Loucy (cell line): ENCODE data around the gene TMEM184A.

Experiments
- H2AFZ ChIP-seq: fragments of 200-600 bp; sonication (generic); 2 replicates; pipeline ENCODE4 v1.6.0; 2016; ENCODE audit warnings: antibody characterized with exemption, mild to moderate bottlenecking, low read length, moderate library complexity
- H3F3A ChIP-seq: fragments of 200-600 bp; 2 replicates; pipeline ENCODE4 v1.6.0; 2016; ENCODE audit warnings: antibody characterized with exemption, low read depth, mild to moderate bottlenecking
- H3K27me3 ChIP-seq: fragments of 200-600 bp; sonication (generic); 2 replicates; pipeline ENCODE4 v1.6.1; 2014; ENCODE audit warnings: low read length, mild to moderate bottlenecking; ENCODE audit not compliant: insufficient read depth, poor library complexity, severe bottlenecking
- H3K36me3 ChIP-seq: fragments of 200-600 bp; sonication (generic); 2 replicates; pipeline ENCODE4 v1.6.1; 2016; ENCODE audit warnings: low read length; ENCODE audit not compliant: insufficient read depth
- H3K4me1 ChIP-seq: fragments of 200-600 bp; sonication (generic); 2 replicates; pipeline ENCODE4 v1.5.1; 2014; ENCODE audit warnings: low read length, mild to moderate bottlenecking; ENCODE audit not compliant: insufficient read depth, poor library complexity, severe bottlenecking
- H3K4me2 ChIP-seq: fragments of 200-600 bp; sonication (generic); 2 replicates; pipeline ENCODE4 v1.6.0; 2014; ENCODE audit warnings: antibody characterized with exemption, low read length, low read depth, mild to moderate bottlenecking; ENCODE audit not compliant: poor library complexity, severe bottlenecking
- H3K4me3 ChIP-seq: fragments of 200-600 bp; sonication (generic); 2 replicates; pipeline ENCODE4 v1.5.1; 2014; ENCODE audit warnings: low read length, mild to moderate bottlenecking, mixed read lengths; ENCODE audit not compliant: poor library complexity, severe bottlenecking
- H3K79me2 ChIP-seq: fragments of 200-600 bp; sonication (generic); 2 replicates; pipeline ENCODE4 v1.6.1; 2014; ENCODE audit warnings: low read length; ENCODE audit not compliant: insufficient read depth
- H3K9ac ChIP-seq: fragments of 200-600 bp; sonication (generic); 2 replicates; pipeline ENCODE4 v1.6.0; 2014; ENCODE audit warnings: mild to moderate bottlenecking, low read depth, low read length, moderate library complexity; ENCODE audit not compliant: poor library complexity, severe bottlenecking
- H3K9me2 ChIP-seq: fragments of 200-600 bp; sonication (generic); replicated peaks from 2 replicates; pipeline ENCODE4 v1.6.1; 2016; ENCODE audit warnings: low read depth, low read length, mixed read lengths
- H3K9me3 ChIP-seq: fragments of 200-600 bp; sonication (generic); 2 replicates; pipeline ENCODE4 v1.6.1; 2014; ENCODE audit warnings: mild to moderate bottlenecking, antibody characterized with exemption, low read length, low read depth; ENCODE audit not compliant: insufficient read depth
- H4K20me1 ChIP-seq: fragments of 200-600 bp; sonication (generic); 2 replicates; pipeline ENCODE4 v1.6.0; 2014; ENCODE audit warnings: antibody characterized with exemption, low read length, mild to moderate bottlenecking; ENCODE audit not compliant: insufficient read depth, poor library complexity, severe bottlenecking
- CTCF ChIP-seq: fragments of 200-600 bp; sonication (generic); conservative IDR thresholded peaks from 2 replicates; pipeline ENCODE4 v1.5.1; 2014; ENCODE audit warnings: mild to moderate bottlenecking, antibody characterized with exemption, low read length
- EZH2phosphoT487 ChIP-seq: fragments of 200-600 bp; IDR thresholded peaks from 2 replicates; pipeline ENCODE4 v1.6.1; 2018; ENCODE audit warnings: antibody characterized with exemption, mild to moderate bottlenecking, moderate library complexity, borderline replicate concordance

The TMEM184A gene

GRCh38 chr7:1555813-1556543 lies at the start of gene TMEM184A:
Gene TMEM184A (minus strand): TSS chr7:1556205. CDS start chr7:1555484, 721 bp downstream.
- Histone ChIP-seq H3K4me2 (peak within 1 kb of the TSS; percentile 11), H3K4me3 (no peak within 1 kb of the TSS)

GRCh38 chr7:1604383-1604782 lies 48.4 kb upstream of the TMEM184A start:
- Histone ChIP-seq H3K4me3 (no peak overlapping the region), H2AFZ (no peak overlapping the region), H3K9me3 (no peaks in the 10 kb centered on the region), H3K36me3 (no peaks in the 10 kb centered on the region), H3F3A (no peaks in the 10 kb centered on the region), H3K79me2 (no peaks in the 10 kb centered on the region), H3K4me2 (no peak overlapping the region), H3K27me3 (no peaks in the 10 kb centered on the region), H3K4me1 (peaks cover 13% of the 10 kb centered on the region), H3K9ac (no peak overlapping the region), H3K9me2 (no peaks in the 10 kb centered on the region), H4K20me1 (no peaks in the 10 kb centered on the region)
- no peak for TF ChIP-seq CTCF
- no peak for TF ChIP-seq EZH2phosphoT487

More at GRCh38 chr7:1555813-1556543, at the start of gene TMEM184A:
- Histone ChIP-seq H4K20me1 (no peaks in the 10 kb centered on the region), H3K36me3 (no peaks in the 10 kb centered on the region), H3K4me1 (peaks cover 6% of the 10 kb centered on the region), H3K9me3 (no peaks in the 10 kb centered on the region), H2AFZ (no peak within 1 kb of the TSS), H3K9ac (peak within 1 kb of the TSS; percentile 52), H3K9me2 (no peaks in the 10 kb centered on the region), H3F3A (no peaks in the 10 kb centered on the region), H3K27me3 (no peaks in the 10 kb centered on the region), H3K79me2 (no peaks in the 10 kb centered on the region)
- TF ChIP-seq CTCF (peak; percentile 68), EZH2phosphoT487 (no peak)

- H3K4me2 ChIP-seq, result no peak overlapping the region
- H3K4me3 ChIP-seq, result no peak overlapping the region
- H3K9me2 ChIP-seq, result no peaks in the 10 kb centered on the region
- no peak overlapping the region for H3K9ac ChIP-seq
- no peaks in the 10 kb centered on the region for H3K79me2 ChIP-seq
- H3K4me1 ChIP-seq, result peaks cover 13% of the 10 kb centered on the region
- TF ChIP-seq EZH2phosphoT487 (no peak), CTCF (no peak)
- no peaks in the 10 kb centered on the region for H3K9me3 ChIP-seq
- H3F3A ChIP-seq, result no peaks in the 10 kb centered on the region
- no peaks in the 10 kb centered on the region for H3K36me3 ChIP-seq
- no peaks in the 10 kb centered on the region for H4K20me1 ChIP-seq
- no peak overlapping the region for H2AFZ ChIP-seq
- H3K27me3 ChIP-seq, result no peaks in the 10 kb centered on the region
Observed at GRCh38 chr7:1603346-1604225, 47.6 kb upstream of the TMEM184A start.
